ENCODE measurements around the gene AMY1C. TPM values are rescaled to one million over a fixed set of nuclear protein-coding genes. Genes with fewer than 3 reads are reported as not detected.
"Not testable (repeated sequence)": the region's sequence is repeated elsewhere in the genome, so short reads cannot be mapped to it uniquely, and the experiment has no call there.

The AMY1C gene
- total RNA-seq, 3 donors from 2014 or later (not counting 1 experiment from before 2014, with no cell fraction given) = not detected

GRCh38 chr1:103738031-103738430, 11.7 kb upstream of the AMY1C start:
- H3K9me3 ChIP-seq (ENCODE audit: control insufficient read depth, insufficient read depth, low read length); H3K4me1 Mint-ChIP-seq; H3K4me1 ChIP-seq (ENCODE audit: control insufficient read depth, insufficient read depth, low read length); H3K4me3 Mint-ChIP-seq; H3K27ac Mint-ChIP-seq; H3K9me3 Mint-ChIP-seq; DNase-seq; H3K36me3 ChIP-seq (ENCODE audit: control insufficient read depth, insufficient read depth, low read length); H3K36me3 Mint-ChIP-seq; intact Hi-C loops (cut with micrococcal nuclease); H3K27me3 ChIP-seq (ENCODE audit: control insufficient read depth, insufficient read depth, low read length); H3K27me3 Mint-ChIP-seq (ENCODE audit: low read depth in 2 of 2); H3K4me3 ChIP-seq (ENCODE audit: low read length); ATAC-seq; H3K27ac ChIP-seq (ENCODE audit: low read length): not testable (repeated sequence)
- no CpG with 5 or more reads among the region's 3 CpGs for WGBS (ENCODE audit: insufficient coverage)

- ATAC-seq; H3K9me3 Mint-ChIP-seq; intact Hi-C loops (cut with micrococcal nuclease): not testable (repeated sequence)
Observed at GRCh38 chr1:103744449-103744848, 5.2 kb upstream of the AMY1C start.

DNA sequence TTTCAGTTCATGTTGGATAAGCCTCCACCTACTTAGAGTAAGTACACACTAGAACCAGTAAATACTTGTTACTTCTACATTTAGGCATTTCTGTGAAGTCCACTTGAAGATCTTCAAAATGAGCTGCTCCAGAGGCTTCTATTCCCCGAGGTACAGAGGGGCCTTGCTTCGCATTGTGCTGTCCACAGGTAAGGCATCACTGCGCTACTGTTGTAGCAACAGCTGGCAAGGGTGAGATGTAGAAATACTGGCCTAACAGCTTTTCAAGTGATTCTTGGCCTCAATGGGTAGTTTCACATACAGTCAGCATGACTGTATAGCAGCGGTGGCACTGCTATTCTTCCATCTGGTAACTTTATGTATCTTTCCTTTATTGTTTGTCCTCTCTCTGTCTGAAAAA, 4.7 kb upstream of the AMY1C start:
- not testable (repeated sequence) for H3K9me3 Mint-ChIP-seq, H3K4me1 Mint-ChIP-seq

More at GRCh38 chr1:103744449-103744848, 5.2 kb upstream of the AMY1C start:
- not testable (repeated sequence) for H3K36me3 Mint-ChIP-seq; H3K4me1 Mint-ChIP-seq; H3K27me3 Mint-ChIP-seq (ENCODE audit: low read depth in 2 of 2); DNase-seq; H3K4me3 ChIP-seq (ENCODE audit: low read length); H3K27ac ChIP-seq (ENCODE audit: low read length); H3K4me1 ChIP-seq (ENCODE audit: control insufficient read depth, insufficient read depth, low read length); H3K36me3 ChIP-seq (ENCODE audit: control insufficient read depth, insufficient read depth, low read length); H3K4me3 Mint-ChIP-seq; H3K9me3 ChIP-seq (ENCODE audit: control insufficient read depth, insufficient read depth, low read length); H3K27me3 ChIP-seq (ENCODE audit: control insufficient read depth, insufficient read depth, low read length); H3K27ac Mint-ChIP-seq
- WGBS (ENCODE audit: insufficient coverage) = no CpG with 5 or more reads among the region's 4 CpGs

DNA sequence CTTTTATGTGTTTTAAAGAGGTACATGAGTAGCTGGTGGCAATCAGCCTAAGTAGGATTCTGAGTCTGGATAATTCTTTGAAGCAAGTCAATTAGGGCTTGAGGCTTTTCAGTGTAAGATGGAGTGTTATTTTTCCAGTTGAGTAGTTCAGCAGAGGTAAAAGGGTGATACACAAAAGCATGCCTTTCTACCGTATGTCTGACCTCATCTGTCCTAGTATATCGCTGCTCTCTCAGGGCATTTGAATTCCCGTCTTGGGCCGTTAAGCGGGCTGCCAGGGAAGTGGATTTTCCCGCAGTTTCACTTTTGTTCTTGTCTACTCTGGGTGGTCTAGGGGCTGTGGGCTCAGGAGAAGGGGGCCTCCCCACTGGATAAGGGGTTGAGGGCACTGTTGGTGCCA, 1.4 kb upstream of the AMY1C start:
- not testable (repeated sequence) for H3K36me3 Mint-ChIP-seq, ATAC-seq

More for the DNA sequence above, 4.7 kb upstream of the AMY1C start:
- H3K4me3 ChIP-seq (ENCODE audit: low read length); H3K36me3 ChIP-seq (ENCODE audit: control insufficient read depth, insufficient read depth, low read length); H3K27ac ChIP-seq (ENCODE audit: low read length); H3K4me1 ChIP-seq (ENCODE audit: control insufficient read depth, insufficient read depth, low read length); DNase-seq; H3K27me3 Mint-ChIP-seq (ENCODE audit: low read depth in 2 of 2); H3K9me3 ChIP-seq (ENCODE audit: control insufficient read depth, insufficient read depth, low read length); ATAC-seq; H3K27ac Mint-ChIP-seq; H3K36me3 Mint-ChIP-seq; H3K4me3 Mint-ChIP-seq; H3K27me3 ChIP-seq (ENCODE audit: control insufficient read depth, insufficient read depth, low read length); intact Hi-C loops (cut with micrococcal nuclease): not testable (repeated sequence)
- WGBS (ENCODE audit: insufficient coverage) = no CpG with 5 or more reads among the region's 4 CpGs

DNA sequence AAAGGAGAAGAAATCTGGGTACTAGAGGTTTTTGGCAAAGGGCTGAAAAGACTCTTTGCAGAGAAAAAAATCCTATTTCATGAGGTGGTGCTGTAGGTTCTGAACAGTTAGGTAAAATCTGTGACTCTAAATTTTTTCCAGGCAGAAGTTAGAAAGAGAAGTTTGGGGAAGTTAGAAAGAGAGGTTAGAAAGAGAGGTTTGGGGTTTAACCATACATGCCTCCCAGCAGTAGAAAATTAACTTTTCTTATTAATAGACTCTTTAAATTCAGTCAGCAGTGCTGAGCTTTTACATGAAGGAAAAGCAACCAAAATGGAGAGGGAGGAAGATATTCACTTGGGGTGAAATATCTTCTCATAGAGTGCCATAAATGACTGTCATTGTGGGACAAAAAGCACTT, 12.2 kb downstream of the AMY1C start:
- ATAC-seq (no peak), DNase-seq (no peak)
- Histone ChIP-seq H3K9me3 (ENCODE audit: control insufficient read depth, insufficient read depth, low read length) (peaks cover 6% of the 10 kb centered on the region), H3K27me3 (ENCODE audit: control insufficient read depth, insufficient read depth, low read length) (no peaks in the 10 kb centered on the region), H3K27ac (ENCODE audit: low read length) (no peak overlapping the region), H3K36me3 (ENCODE audit: control insufficient read depth, insufficient read depth, low read length) (no peaks in the 10 kb centered on the region), H3K4me1 (ENCODE audit: control insufficient read depth, insufficient read depth, low read length) (no peaks in the 10 kb centered on the region), H3K4me3 (ENCODE audit: low read length) (no peak overlapping the region)
- Mint-ChIP-seq H3K4me1 (no peaks in the 10 kb centered on the region), H3K27me3 (ENCODE audit: low read depth in 2 of 2) (no peaks in the 10 kb centered on the region), H3K27ac (no peak overlapping the region), H3K4me3 (no peak overlapping the region), H3K9me3 (peaks cover 6 to 9% of the 10 kb centered on the region in 2 donors), H3K36me3 (peaks cover 13% of the 10 kb centered on the region)
- TF ChIP-seq CTCF (IDR thresholded peaks at IDR 0.05) = no peak
- intact Hi-C loops (cut with micrococcal nuclease) = no loop called here

More for the DNA sequence above, 1.4 kb upstream of the AMY1C start:
- H3K27me3 Mint-ChIP-seq (ENCODE audit: low read depth in 2 of 2); H3K27ac ChIP-seq (ENCODE audit: low read length); H3K4me3 Mint-ChIP-seq; H3K9me3 Mint-ChIP-seq; intact Hi-C loops (cut with micrococcal nuclease); H3K27ac Mint-ChIP-seq; DNase-seq; H3K4me1 Mint-ChIP-seq; H3K27me3 ChIP-seq (ENCODE audit: control insufficient read depth, insufficient read depth, low read length); H3K36me3 ChIP-seq (ENCODE audit: control insufficient read depth, insufficient read depth, low read length); H3K4me3 ChIP-seq (ENCODE audit: low read length); H3K4me1 ChIP-seq (ENCODE audit: control insufficient read depth, insufficient read depth, low read length); H3K9me3 ChIP-seq (ENCODE audit: control insufficient read depth, insufficient read depth, low read length): not testable (repeated sequence)
- no CpG with 5 or more reads among the region's 6 CpGs for WGBS (ENCODE audit: insufficient coverage)

Measured in natural killer cell (primary cell).